Activated naive CD8-positive, alpha-beta T cell treated with anti-CD3 and anti-CD28 coated beads, Interleukin-2, amount 10 ng/mL, durations not matched to agents 7 days and 5 days (primary cell): ENCODE measurements around the gene ANKRD30A. TPM values are rescaled to one million over a fixed set of nuclear protein-coding genes. Genes with fewer than 3 reads are reported as not detected.
"Not testable (repeated sequence)": the region's sequence is repeated elsewhere in the genome, so short reads cannot be mapped to it uniquely, and the experiment has no call there.

Experiments used
- ATAC-seq: fragments of 150-1000 bp; cut with Tn5 transposase; one replicate; pipeline ENCODE4 v1.10.0; 2021; ENCODE audit warnings: low read depth, moderate library complexity
- POLR2A ChIA-PET: fragments of 350-600 bp; sonication (Branson Sonifier 250); formaldehyde crosslinking; loops from one replicate; lab custom pipeline; 2021; ENCODE audit warnings: antibody characterized with exemption; lab: Charles Lee
- DNase-seq: peaks from one replicate; pipeline ENCODE4 v3.0.0; 2021
- H3K27ac Mint-ChIP-seq: one replicate; pipeline ENCODE4 v1.8.0; 2022; ENCODE audit warnings: mild to moderate bottlenecking, mixed read lengths
- H3K27me3 Mint-ChIP-seq: one replicate; pipeline ENCODE4 v1.8.0; 2022; ENCODE audit warnings: mild to moderate bottlenecking, moderate library complexity, mixed read lengths
- H3K36me3 Mint-ChIP-seq: one replicate; pipeline ENCODE4 v1.8.0; 2021; ENCODE audit warnings: mild to moderate bottlenecking, mixed read lengths
- H3K4me1 Mint-ChIP-seq: one replicate; pipeline ENCODE4 v1.8.0; 2021; ENCODE audit warnings: mixed read lengths
- H3K4me3 Mint-ChIP-seq: one replicate; pipeline ENCODE4 v1.8.0; 2022; ENCODE audit warnings: mild to moderate bottlenecking, moderate library complexity, mixed read lengths
- H3K9me3 Mint-ChIP-seq: one replicate; pipeline ENCODE4 v1.8.0; 2021; ENCODE audit warnings: mixed read lengths
- total RNA-seq, 2 experiments: library from RNA; stranded (reverse); gene quantifications; one replicate each; pipeline ENCODE4 v1.2.3, GENCODE V29; 2021

The ANKRD30A gene
- total RNA-seq, 2 experiments from 2014 or later, result not detected

- peaks cover 8% of the 10 kb centered on the region for H3K9me3 Mint-ChIP-seq
- H3K4me3 Mint-ChIP-seq, result no peak overlapping the region
- no peak overlapping the region for H3K27ac Mint-ChIP-seq
- no peaks in the 10 kb centered on the region for H3K4me1 Mint-ChIP-seq
- no peaks in the 10 kb centered on the region for H3K36me3 Mint-ChIP-seq
- ATAC-seq (no peak), DNase-seq (no peak)
- POLR2A ChIA-PET, result no interaction called here
- H3K27me3 Mint-ChIP-seq, result no peaks in the 10 kb centered on the region
Measured at GRCh38 chr10:37285063-37285462, 159.7 kb downstream of the ANKRD30A start.

- Mint-ChIP-seq H3K27me3 (no peaks in the 10 kb centered on the region), H3K9me3 (peaks cover 11% of the 10 kb centered on the region), H3K4me3 (no peak overlapping the region), H3K27ac (no peak overlapping the region), H3K36me3 (no peaks in the 10 kb centered on the region), H3K4me1 (no peaks in the 10 kb centered on the region)
- no peak for DNase-seq
- no peak for ATAC-seq
- POLR2A ChIA-PET, result no interaction called here
Measured at GRCh38 chr10:37289833-37290464, 164.6 kb downstream of the ANKRD30A start.

DNA sequence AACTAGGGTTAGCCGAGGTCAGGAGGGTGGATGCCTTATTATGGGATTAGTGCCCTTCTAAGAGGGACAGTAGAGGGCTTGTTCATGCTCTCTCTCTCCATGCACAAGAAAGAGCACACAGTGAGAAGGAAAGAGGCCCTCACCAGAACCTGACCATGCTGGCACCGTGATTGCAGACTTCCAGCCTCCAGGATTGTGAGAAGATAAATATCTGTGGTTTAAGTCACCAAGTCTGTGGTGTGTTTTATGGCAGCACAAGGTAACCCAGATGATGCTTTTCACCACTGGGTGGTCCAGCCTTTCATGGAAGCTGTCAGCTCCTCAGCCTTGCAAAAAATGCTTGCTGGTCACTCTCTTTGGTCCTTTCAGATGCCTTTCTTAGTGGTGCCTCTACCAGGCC lies 175.9 kb downstream of the ANKRD30A start:
- no peak for DNase-seq
- no peaks in the 10 kb centered on the region for H3K27me3 Mint-ChIP-seq
- no peak overlapping the region for H3K4me3 Mint-ChIP-seq
- H3K9me3 Mint-ChIP-seq, result peaks cover 9% of the 10 kb centered on the region
- H3K36me3 Mint-ChIP-seq, result no peaks in the 10 kb centered on the region
- POLR2A ChIA-PET, result no interaction called here
- ATAC-seq, result no peak
- no peak overlapping the region for H3K27ac Mint-ChIP-seq
- no peaks in the 10 kb centered on the region for H3K4me1 Mint-ChIP-seq

GRCh38 chr10:37304036-37304435 lies 178.6 kb downstream of the ANKRD30A start:
- Mint-ChIP-seq H3K4me1 (no peaks in the 10 kb centered on the region), H3K27ac (no peak overlapping the region), H3K36me3 (no peaks in the 10 kb centered on the region), H3K4me3 (no peak overlapping the region), H3K27me3 (no peaks in the 10 kb centered on the region), H3K9me3 (peaks cover 4% of the 10 kb centered on the region)
- POLR2A ChIA-PET, result no interaction called here
- no peak for ATAC-seq
- DNase-seq, result no peak

DNA sequence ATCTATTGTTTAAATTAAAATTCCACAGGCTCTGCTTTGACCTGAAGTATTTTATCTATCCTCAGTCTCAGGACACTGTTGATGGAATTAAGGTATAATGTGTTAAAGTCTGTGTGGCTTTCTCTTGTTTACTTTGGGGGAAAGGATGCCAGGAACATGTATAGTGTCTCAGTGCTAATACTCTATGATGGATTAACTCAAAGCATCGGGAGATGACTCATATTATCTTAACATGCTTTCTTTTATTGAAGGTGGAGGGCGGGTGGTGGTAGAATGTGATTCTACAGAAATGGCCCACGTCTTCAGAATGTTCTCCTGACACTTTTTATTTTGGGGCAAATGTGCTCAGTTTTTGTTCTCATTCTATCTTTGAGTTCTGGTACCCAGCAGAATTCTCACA lies 189.0 kb downstream of the ANKRD30A start:
- POLR2A ChIA-PET, result no interaction called here
- no peak overlapping the region for H3K27ac Mint-ChIP-seq
- H3K4me3 Mint-ChIP-seq, result no peak overlapping the region
- no peaks in the 10 kb centered on the region for H3K27me3 Mint-ChIP-seq
- H3K9me3 Mint-ChIP-seq, result peaks cover 1% of the 10 kb centered on the region
- no peaks in the 10 kb centered on the region for H3K36me3 Mint-ChIP-seq
- no peaks in the 10 kb centered on the region for H3K4me1 Mint-ChIP-seq
- no peak for DNase-seq
- no peak for ATAC-seq

DNA sequence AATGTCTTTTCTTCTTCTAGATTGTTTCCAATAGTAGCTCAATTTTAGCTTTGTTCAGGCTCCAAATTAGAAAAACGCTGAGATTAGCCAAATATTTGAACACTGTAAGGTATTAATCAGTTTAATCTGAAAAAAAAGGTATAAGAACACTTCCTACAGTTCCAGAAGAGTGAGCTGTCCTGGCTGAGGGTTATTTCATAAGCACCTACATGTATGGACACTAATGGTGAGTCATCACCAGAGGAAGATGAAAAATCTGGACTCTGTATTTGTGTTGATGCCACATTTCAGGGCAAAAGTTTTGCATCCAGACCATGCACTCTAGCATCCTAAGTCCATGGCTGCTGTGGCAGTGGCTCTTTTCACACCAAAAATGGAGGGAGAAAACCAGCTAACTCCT lies 189.5 kb downstream of the ANKRD30A start:
- POLR2A ChIA-PET, result no interaction called here
- Mint-ChIP-seq H3K36me3 (no peaks in the 10 kb centered on the region), H3K9me3 (peaks cover 1% of the 10 kb centered on the region), H3K4me1 (no peaks in the 10 kb centered on the region), H3K27ac (no peak overlapping the region), H3K27me3 (no peaks in the 10 kb centered on the region), H3K4me3 (no peak overlapping the region)
- ATAC-seq (no peak), DNase-seq (no peak)

DNA sequence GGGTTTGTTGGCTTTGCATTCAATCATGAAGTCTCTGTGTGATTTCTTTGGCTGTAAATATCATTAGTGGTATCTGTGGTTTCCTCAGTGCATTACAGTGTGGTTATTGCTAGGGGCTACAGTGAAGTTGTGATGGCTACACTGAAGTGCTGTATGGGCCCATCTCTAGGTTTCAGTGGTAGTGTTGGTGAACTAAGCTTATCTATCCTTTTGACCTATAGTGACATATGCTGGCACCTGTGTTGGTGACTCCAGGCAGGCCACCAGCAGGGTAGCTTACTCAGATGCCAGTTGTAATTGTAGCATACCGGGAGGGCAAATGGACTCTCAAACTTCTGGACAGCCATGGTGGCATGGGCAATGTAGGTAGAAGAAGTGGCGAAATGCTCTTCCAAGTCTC lies 219.0 kb downstream of the ANKRD30A start:
- no peaks in the 10 kb centered on the region for H3K27me3 Mint-ChIP-seq
- DNase-seq (no peak), ATAC-seq (no peak)
- no peak overlapping the region for H3K27ac Mint-ChIP-seq
- no peaks in the 10 kb centered on the region for H3K4me1 Mint-ChIP-seq
- no peaks in the 10 kb centered on the region for H3K36me3 Mint-ChIP-seq
- H3K4me3 Mint-ChIP-seq, result no peak overlapping the region
- POLR2A ChIA-PET, result no interaction called here
- peaks cover 16% of the 10 kb centered on the region for H3K9me3 Mint-ChIP-seq

GRCh38 chr10:37379991-37380390 lies 254.6 kb downstream of the ANKRD30A start:
- no peaks in the 10 kb centered on the region for H3K27me3 Mint-ChIP-seq
- no peaks in the 10 kb centered on the region for H3K36me3 Mint-ChIP-seq
- POLR2A ChIA-PET, result no interaction called here
- peaks cover 17% of the 10 kb centered on the region for H3K9me3 Mint-ChIP-seq
- DNase-seq, result no peak
- no peak for ATAC-seq
- H3K4me1 Mint-ChIP-seq, result no peaks in the 10 kb centered on the region
- H3K27ac Mint-ChIP-seq, result no peak overlapping the region
- no peak overlapping the region for H3K4me3 Mint-ChIP-seq

DNA sequence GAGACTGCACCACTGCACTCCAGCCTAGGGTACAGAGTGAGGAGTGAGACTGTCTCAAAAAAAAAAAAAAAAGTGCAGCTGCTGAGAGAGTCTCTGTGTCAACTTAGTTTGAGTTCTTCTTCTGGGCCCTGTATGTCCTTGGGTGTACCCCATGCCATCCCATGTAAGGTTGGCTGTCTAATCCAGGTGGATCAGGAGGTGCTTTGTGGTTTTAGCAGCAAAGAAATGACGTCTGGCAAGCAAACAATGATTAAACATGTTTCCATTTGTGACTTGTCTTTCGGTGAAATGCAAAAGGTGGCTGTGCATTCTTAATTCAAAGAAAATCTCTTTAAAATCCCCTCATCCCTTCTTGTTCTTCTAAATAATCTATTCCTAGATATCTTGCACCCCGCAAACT lies 255.9 kb downstream of the ANKRD30A start:
- no peaks in the 10 kb centered on the region for H3K4me1 Mint-ChIP-seq
- no peak for ATAC-seq
- H3K36me3 Mint-ChIP-seq, result no peaks in the 10 kb centered on the region
- no peak overlapping the region for H3K4me3 Mint-ChIP-seq
- no peak for DNase-seq
- H3K27ac Mint-ChIP-seq, result no peak overlapping the region
- no peaks in the 10 kb centered on the region for H3K27me3 Mint-ChIP-seq
- peaks cover 18% of the 10 kb centered on the region for H3K9me3 Mint-ChIP-seq
- POLR2A ChIA-PET, result no interaction called here

- POLR2A ChIA-PET, result no interaction called here
- ATAC-seq (no peak), DNase-seq (no peak)
- H3K27ac Mint-ChIP-seq, result no peak overlapping the region
- peaks cover 22% of the 10 kb centered on the region for H3K9me3 Mint-ChIP-seq
- H3K4me1 Mint-ChIP-seq, result no peaks in the 10 kb centered on the region
- no peaks in the 10 kb centered on the region for H3K36me3 Mint-ChIP-seq
- H3K27me3 Mint-ChIP-seq, result no peaks in the 10 kb centered on the region
- no peak overlapping the region for H3K4me3 Mint-ChIP-seq
Measured at GRCh38 chr10:37384923-37385322, 259.5 kb downstream of the ANKRD30A start.

DNA sequence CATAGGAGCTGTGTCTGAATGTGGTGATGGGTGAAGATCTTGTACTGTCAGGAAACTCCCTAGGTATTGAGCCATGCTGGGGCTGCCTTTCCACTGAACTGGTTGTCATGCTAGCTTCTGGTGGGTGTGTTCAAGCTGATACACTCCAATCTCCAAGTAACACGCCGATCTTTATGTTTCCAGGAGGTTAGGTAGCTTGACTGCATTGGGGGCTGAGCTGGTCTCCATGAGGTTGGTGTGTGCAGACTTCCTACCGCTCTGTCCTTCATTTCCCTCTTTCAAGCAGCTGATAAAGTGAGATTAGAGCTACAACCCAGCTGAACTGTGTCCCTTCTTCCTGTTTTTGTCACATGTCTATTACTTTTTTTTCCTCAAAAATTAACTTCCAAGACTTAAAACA lies 265.5 kb downstream of the ANKRD30A start:
- no peaks in the 10 kb centered on the region for H3K27me3 Mint-ChIP-seq
- no peak overlapping the region for H3K27ac Mint-ChIP-seq
- no peak overlapping the region for H3K4me3 Mint-ChIP-seq
- H3K9me3 Mint-ChIP-seq, result peaks cover 15% of the 10 kb centered on the region
- H3K4me1 Mint-ChIP-seq, result no peaks in the 10 kb centered on the region
- H3K36me3 Mint-ChIP-seq, result no peaks in the 10 kb centered on the region
- no peak for ATAC-seq
- DNase-seq, result no peak
- POLR2A ChIA-PET, result no interaction called here

DNA sequence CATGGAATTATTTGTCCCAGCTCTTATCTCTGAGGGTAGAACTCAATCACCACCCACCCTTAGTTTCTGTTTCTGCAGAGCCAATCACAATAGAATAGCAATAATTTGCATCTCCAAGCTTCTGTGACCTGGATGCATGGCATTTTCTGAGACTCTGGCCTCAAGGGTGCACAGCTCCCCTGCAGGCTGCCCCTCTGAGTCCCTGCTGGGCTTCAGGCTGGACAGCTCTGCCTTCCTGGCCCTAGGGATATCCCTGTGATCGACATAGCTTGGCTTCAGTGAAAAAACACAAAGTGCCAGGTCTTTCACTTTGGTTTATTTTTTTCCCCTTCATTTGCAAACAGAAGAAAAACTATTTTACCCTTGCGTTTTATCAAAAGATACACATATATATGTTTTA lies 275.4 kb downstream of the ANKRD30A start:
- DNase-seq, H3K9me3 Mint-ChIP-seq, POLR2A ChIA-PET, ATAC-seq, H3K27me3 Mint-ChIP-seq, H3K27ac Mint-ChIP-seq, H3K4me1 Mint-ChIP-seq, H3K36me3 Mint-ChIP-seq, H3K4me3 Mint-ChIP-seq: not testable (repeated sequence)

GRCh38 chr10:37401225-37401624 lies 275.8 kb downstream of the ANKRD30A start:
- H3K4me1 Mint-ChIP-seq, result no peaks in the 10 kb centered on the region
- H3K9me3 Mint-ChIP-seq, result peaks cover 6% of the 10 kb centered on the region
- POLR2A ChIA-PET, result no interaction called here
- H3K36me3 Mint-ChIP-seq, result no peaks in the 10 kb centered on the region
- no peaks in the 10 kb centered on the region for H3K27me3 Mint-ChIP-seq
- no peak for ATAC-seq
- no peak for DNase-seq
- H3K27ac Mint-ChIP-seq, result no peak overlapping the region
- no peak overlapping the region for H3K4me3 Mint-ChIP-seq

- Mint-ChIP-seq H3K36me3 (no peaks in the 10 kb centered on the region), H3K27ac (no peak overlapping the region), H3K4me1 (no peaks in the 10 kb centered on the region), H3K27me3 (no peaks in the 10 kb centered on the region), H3K4me3 (no peak overlapping the region), H3K9me3 (peaks cover 7% of the 10 kb centered on the region)
- ATAC-seq, result no peak
- POLR2A ChIA-PET, result no interaction called here
- no peak for DNase-seq
Measured at GRCh38 chr10:37403776-37404175, 278.4 kb downstream of the ANKRD30A start.
